GM15510 (cell line): ENCODE data around the gene TSPAN5.

ENCODE experiments used
- POLR2A ChIP-seq: IDR thresholded peaks from 3 replicates; pipeline ENCODE4 v1.6.1; 2011; ENCODE audit warnings: borderline replicate concordance; ENCODE audit not compliant: insufficient read length; ENCODE audit errors: extremely low read depth

Gene TSPAN5

GRCh38 chr4:98572697-98573096, 85.7 kb downstream of the TSPAN5 start:
- no peak for TF ChIP-seq POLR2A

- TF ChIP-seq POLR2A = no peak
These were observed 87.1 kb downstream of the TSPAN5 start for GRCh38 chr4:98571161-98571786.

- TF ChIP-seq POLR2A = no peak
These were observed 88.1 kb downstream of the TSPAN5 start for GRCh38 chr4:98570151-98570797.

- no peak for TF ChIP-seq POLR2A
These were observed 89.3 kb downstream of the TSPAN5 start for GRCh38 chr4:98568941-98569663.

GRCh38 chr4:98567611-98568010, 90.8 kb downstream of the TSPAN5 start:
- TF ChIP-seq POLR2A = no peak

- no peak for TF ChIP-seq POLR2A
These were observed 91.9 kb downstream of the TSPAN5 start for GRCh38 chr4:98566361-98567008.

GRCh38 chr4:98565681-98566301, 92.6 kb downstream of the TSPAN5 start:
- no peak for TF ChIP-seq POLR2A

GRCh38 chr4:98564852-98565251, 93.6 kb downstream of the TSPAN5 start:
- no peak for TF ChIP-seq POLR2A

- TF ChIP-seq POLR2A = no peak
These were observed 98.1 kb downstream of the TSPAN5 start for GRCh38 chr4:98560321-98560720.

GRCh38 chr4:98558471-98559169, 99.8 kb downstream of the TSPAN5 start:
- no peak for TF ChIP-seq POLR2A

GRCh38 chr4:98557194-98557892, 101.1 kb downstream of the TSPAN5 start:
- TF ChIP-seq POLR2A = no peak

- TF ChIP-seq POLR2A = no peak
These were observed 102.0 kb downstream of the TSPAN5 start for GRCh38 chr4:98556451-98556850.

GRCh38 chr4:98555798-98556445, 102.5 kb downstream of the TSPAN5 start:
- no peak for TF ChIP-seq POLR2A
